ENCODE results near the gene ILRUN. TPM values are rescaled to one million over a fixed set of nuclear protein-coding genes. Genes with fewer than 3 reads are reported as not detected.

ILRUN gene
- total RNA-seq, 1 donor from 2014 or later = 52.0 TPM

- no peaks in the 10 kb centered on the region for H3K36me3 Mint-ChIP-seq (ENCODE audit: low read depth)
- no peak overlapping the region for H3K27ac Mint-ChIP-seq (ENCODE audit: unreplicated experiment)
- H3K9me3 Mint-ChIP-seq = no peaks in the 10 kb centered on the region
- no peak for TF ChIP-seq CTCF (conservative IDR thresholded peaks at IDR 0.05)
- peaks cover 14% of the 10 kb centered on the region for H3K4me1 Mint-ChIP-seq
- H3K27me3 Mint-ChIP-seq (ENCODE audit: low read depth) = no peaks in the 10 kb centered on the region
- H3K4me3 Mint-ChIP-seq = no peak overlapping the region
- no peak for DNase-seq (ENCODE audit: low read depth, low spot score)
These were observed 40.3 kb upstream of the ILRUN start for GRCh38 chr6:34736823-34737222.

- Mint-ChIP-seq H3K4me1 (no peaks in the 10 kb centered on the region), H3K27me3 (ENCODE audit: low read depth) (no peaks in the 10 kb centered on the region), H3K27ac (ENCODE audit: unreplicated experiment) (no peak overlapping the region), H3K9me3 (no peaks in the 10 kb centered on the region), H3K36me3 (ENCODE audit: low read depth) (no peaks in the 10 kb centered on the region), H3K4me3 (no peak overlapping the region)
- TF ChIP-seq CTCF (conservative IDR thresholded peaks at IDR 0.05) = no peak
- DNase-seq (ENCODE audit: low read depth, low spot score) = no peak
These were observed 35.0 kb upstream of the ILRUN start for GRCh38 chr6:34731393-34732060.

GRCh38 chr6:34729631-34730470, 33.3 kb upstream of the ILRUN start:
- H3K27ac Mint-ChIP-seq (ENCODE audit: unreplicated experiment) = no peak overlapping the region
- no peak for DNase-seq (ENCODE audit: low read depth, low spot score)
- peaks cover 4% of the 10 kb centered on the region for H3K36me3 Mint-ChIP-seq (ENCODE audit: low read depth)
- no peaks in the 10 kb centered on the region for H3K4me1 Mint-ChIP-seq
- no peak for TF ChIP-seq CTCF (conservative IDR thresholded peaks at IDR 0.05)
- no peaks in the 10 kb centered on the region for H3K27me3 Mint-ChIP-seq (ENCODE audit: low read depth)
- no peak overlapping the region for H3K4me3 Mint-ChIP-seq
- peaks cover 5% of the 10 kb centered on the region for H3K9me3 Mint-ChIP-seq

- Mint-ChIP-seq H3K36me3 (ENCODE audit: low read depth) (peaks cover 4% of the 10 kb centered on the region), H3K4me1 (peaks cover 4% of the 10 kb centered on the region), H3K27ac (ENCODE audit: unreplicated experiment) (no peak overlapping the region), H3K9me3 (peaks cover 5% of the 10 kb centered on the region), H3K27me3 (ENCODE audit: low read depth) (no peaks in the 10 kb centered on the region), H3K4me3 (no peak overlapping the region)
- no peak for DNase-seq (ENCODE audit: low read depth, low spot score)
- TF ChIP-seq CTCF (conservative IDR thresholded peaks at IDR 0.05) = no peak
These were observed 29.5 kb upstream of the ILRUN start for GRCh38 chr6:34726055-34726454.

- Mint-ChIP-seq H3K27ac (ENCODE audit: unreplicated experiment) (no peak overlapping the region), H3K4me3 (no peak overlapping the region)
These were observed 26.6 kb upstream of the ILRUN start for GRCh38 chr6:34723203-34723602.

More at GRCh38 chr6:34723203-34723602, 26.6 kb upstream of the ILRUN start:
- Mint-ChIP-seq H3K9me3 (peaks cover 5% of the 10 kb centered on the region), H3K4me1 (peaks cover 17% of the 10 kb centered on the region), H3K36me3 (ENCODE audit: low read depth) (peaks cover 4% of the 10 kb centered on the region), H3K27me3 (ENCODE audit: low read depth) (no peaks in the 10 kb centered on the region)
- DNase-seq (ENCODE audit: low read depth, low spot score) = no peak
- TF ChIP-seq CTCF (conservative IDR thresholded peaks at IDR 0.05) = no peak
